Measurements from ENCODE around the gene TMEM108.

DNA sequence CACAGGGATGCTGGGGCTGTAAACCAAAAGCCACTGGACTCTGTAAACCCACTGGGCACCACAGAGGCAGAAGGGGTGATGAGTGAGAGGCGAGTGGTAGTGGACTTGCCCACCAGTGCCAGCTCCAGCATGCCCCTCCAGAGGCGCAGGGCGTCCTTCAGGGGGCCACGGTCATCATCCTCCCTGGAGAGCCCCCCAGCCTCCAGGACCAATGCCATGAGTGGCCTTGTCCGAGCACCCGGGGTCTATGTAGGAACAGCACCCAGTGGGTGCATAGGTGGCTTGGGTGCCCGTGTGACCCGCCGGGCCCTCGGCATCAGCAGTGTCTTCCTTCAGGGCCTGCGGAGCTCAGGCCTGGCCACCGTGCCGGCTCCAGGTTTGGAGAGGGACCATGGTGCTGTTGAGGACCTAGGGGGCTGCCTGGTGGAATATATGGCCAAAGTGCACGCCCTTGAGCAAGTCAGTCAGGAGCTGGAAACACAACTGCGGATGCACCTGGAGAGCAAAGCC is 361.9 kb downstream of the TMEM108 start, which contains the start of gene BFSP2:
- no peak for TF ChIP-seq POLR2A (IDR thresholded peaks at IDR 0.05)
- TF ChIP-seq, protein P1, sequence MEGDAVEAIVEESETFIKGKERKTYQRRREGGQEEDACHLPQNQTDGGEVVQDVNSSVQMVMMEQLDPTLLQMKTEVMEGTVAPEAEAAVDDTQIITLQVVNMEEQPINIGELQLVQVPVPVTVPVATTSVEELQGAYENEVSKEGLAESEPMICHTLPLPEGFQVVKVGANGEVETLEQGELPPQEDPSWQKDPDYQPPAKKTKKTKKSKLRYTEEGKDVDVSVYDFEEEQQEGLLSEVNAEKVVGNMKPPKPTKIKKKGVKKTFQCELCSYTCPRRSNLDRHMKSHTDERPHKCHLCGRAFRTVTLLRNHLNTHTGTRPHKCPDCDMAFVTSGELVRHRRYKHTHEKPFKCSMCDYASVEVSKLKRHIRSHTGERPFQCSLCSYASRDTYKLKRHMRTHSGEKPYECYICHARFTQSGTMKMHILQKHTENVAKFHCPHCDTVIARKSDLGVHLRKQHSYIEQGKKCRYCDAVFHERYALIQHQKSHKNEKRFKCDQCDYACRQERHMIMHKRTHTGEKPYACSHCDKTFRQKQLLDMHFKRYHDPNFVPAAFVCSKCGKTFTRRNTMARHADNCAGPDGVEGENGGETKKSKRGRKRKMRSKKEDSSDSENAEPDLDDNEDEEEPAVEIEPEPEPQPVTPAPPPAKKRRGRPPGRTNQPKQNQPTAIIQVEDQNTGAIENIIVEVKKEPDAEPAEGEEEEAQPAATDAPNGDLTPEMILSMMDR (IDR thresholded peaks at IDR 0.05), result no peak
- no peak for TF ChIP-seq EP300 (IDR thresholded peaks at IDR 0.05)
